Prostate gland (tissue), 2 donors: ENCODE data around the gene YWHAB.

ENCODE experiments used
- CTCF ChIP-seq, 4 experiments: fragments of 200-600 bp in 2 of 4; fragments of 450-650 bp in 2 of 4; sonication (generic) in 2 of 4; IDR thresholded peaks; 1 replicate in 3 of 4; 2 replicates in 1 of 4; pipeline ENCODE4 v1.5.1; 2016 to 2019; ENCODE audit warnings: antibody characterized with exemption in 4 of 4, mild to moderate bottlenecking in 2 of 4, moderate library complexity in 2 of 4
- POLR2A ChIP-seq: fragments of 450-650 bp; IDR thresholded peaks from one replicate; pipeline ENCODE4 v1.6.1; 2016; ENCODE audit warnings: antibody characterized with exemption, mild to moderate bottlenecking
- POLR2AphosphoS5 ChIP-seq: sonication (generic); formaldehyde crosslinking; IDR thresholded peaks from one replicate; pipeline ENCODE4 v1.6.1; 2017; ENCODE audit warnings: antibody characterized with exemption

DNA sequence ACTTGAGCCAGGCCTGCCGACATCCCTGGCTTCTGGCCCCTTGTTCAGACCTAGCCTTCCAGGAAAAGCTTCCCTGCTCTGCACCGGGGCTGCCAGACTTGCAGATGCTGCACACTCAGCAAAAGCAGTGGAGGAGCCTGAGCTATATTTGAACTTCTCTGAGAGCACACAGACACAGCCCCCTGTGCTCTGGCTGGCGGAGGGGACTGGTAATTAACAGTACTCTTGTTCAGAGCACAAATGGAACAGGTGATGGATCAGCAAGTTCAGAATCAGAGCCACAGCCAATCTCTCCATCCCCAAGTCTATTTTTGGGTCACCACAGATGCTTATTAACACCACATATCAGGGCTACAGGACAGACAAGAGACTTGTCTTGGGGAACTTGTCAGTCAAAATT is 47.6 kb upstream of the YWHAB start:
- TF ChIP-seq CTCF (IDR thresholded peaks at IDR 0.05) = no peak
- TF ChIP-seq POLR2A = no peak
- no peak for TF ChIP-seq POLR2AphosphoS5
